Measurements from ENCODE around the gene DNAH6.

The DNAH6 gene

DNA sequence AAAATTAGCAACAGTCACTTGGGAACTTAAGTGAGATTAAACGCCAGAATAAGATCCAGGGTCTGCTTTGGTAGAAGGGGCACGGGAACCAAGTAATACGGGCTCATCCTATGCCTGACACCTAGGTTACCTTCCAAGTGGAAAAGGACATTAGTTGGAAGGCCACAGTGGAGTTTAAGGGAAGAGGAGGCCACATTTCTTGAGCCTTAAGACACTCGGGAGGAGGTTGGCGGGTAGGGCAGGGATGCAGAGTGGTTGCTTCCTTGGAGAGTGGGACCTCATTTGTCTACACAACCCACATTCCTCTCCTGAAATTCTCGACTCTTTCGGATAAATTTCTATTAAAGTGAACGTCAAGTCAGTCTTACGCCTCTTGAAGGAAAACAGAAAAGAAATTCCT is 510 bp upstream of the DNAH6 start:
- Histone ChIP-seq H3K27ac (ENCODE audit: low read depth, low read length) (no peak overlapping the region), H3K4me2 (ENCODE audit: low read depth, low read length, poor library complexity, severe bottlenecking) (no peak overlapping the region), H3K36me3 (ENCODE audit: low read length) (no peaks in the 10 kb centered on the region), H2AFZ (ENCODE audit: low read depth, low read length, severe bottlenecking) (no peak overlapping the region), H3K9me3 (ENCODE audit: insufficient read depth, low read length) (no peaks in the 10 kb centered on the region), H4K20me1 (ENCODE audit: low read depth, low read length) (no peaks in the 10 kb centered on the region), H3K79me2 (ENCODE audit: insufficient read depth, low read length) (no peaks in the 10 kb centered on the region), H3K4me3 (ENCODE audit: insufficient read depth, low read length, poor library complexity, severe bottlenecking) (no peak overlapping the region), H3K27me3 (ENCODE audit: low read length) (no peaks in the 10 kb centered on the region), H3F3A (ENCODE audit: insufficient read depth) (no peaks in the 10 kb centered on the region), H3K9me2 (replicated peaks; ENCODE audit: insufficient read depth, low read length) (no peaks in the 10 kb centered on the region), H3K9ac (ENCODE audit: low read length) (no peak overlapping the region)
- TF ChIP-seq, protein P1, sequence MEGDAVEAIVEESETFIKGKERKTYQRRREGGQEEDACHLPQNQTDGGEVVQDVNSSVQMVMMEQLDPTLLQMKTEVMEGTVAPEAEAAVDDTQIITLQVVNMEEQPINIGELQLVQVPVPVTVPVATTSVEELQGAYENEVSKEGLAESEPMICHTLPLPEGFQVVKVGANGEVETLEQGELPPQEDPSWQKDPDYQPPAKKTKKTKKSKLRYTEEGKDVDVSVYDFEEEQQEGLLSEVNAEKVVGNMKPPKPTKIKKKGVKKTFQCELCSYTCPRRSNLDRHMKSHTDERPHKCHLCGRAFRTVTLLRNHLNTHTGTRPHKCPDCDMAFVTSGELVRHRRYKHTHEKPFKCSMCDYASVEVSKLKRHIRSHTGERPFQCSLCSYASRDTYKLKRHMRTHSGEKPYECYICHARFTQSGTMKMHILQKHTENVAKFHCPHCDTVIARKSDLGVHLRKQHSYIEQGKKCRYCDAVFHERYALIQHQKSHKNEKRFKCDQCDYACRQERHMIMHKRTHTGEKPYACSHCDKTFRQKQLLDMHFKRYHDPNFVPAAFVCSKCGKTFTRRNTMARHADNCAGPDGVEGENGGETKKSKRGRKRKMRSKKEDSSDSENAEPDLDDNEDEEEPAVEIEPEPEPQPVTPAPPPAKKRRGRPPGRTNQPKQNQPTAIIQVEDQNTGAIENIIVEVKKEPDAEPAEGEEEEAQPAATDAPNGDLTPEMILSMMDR (IDR thresholded peaks at IDR 0.05; ENCODE audit: insufficient read depth, low read length, poor library complexity, severe bottlenecking) = no peak
- TF ChIP-seq EZH2phosphoT487 (conservative IDR thresholded peaks at IDR 0.05; ENCODE audit: low read length) = no peak

DNA sequence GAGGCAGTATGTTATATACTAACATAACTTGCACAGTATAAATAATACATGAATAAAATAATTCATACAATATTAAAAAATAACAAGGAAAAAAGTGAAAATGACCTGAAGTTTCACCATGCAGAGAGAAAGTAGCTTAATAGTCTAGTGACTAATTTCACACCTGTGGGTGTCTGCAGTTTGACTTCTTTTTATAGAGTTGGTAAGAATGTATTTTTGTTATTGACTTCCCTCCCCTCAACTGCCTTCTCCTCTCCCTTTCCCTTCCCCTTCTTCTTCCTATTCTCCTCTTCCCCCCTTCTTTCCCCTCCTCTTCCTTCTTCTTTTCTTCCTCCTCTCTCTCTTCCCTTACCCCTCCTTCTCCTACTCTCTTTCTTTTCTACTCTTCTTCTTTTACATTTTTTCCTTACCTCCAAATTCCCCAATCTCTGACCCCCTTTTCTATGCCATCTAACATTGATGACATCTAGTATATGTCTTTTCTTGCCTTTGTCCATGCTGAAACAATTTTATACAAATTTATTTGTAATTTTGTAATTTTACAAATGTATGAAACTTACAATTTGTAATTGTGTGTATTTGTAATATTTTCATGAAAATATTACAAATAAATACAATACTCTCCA is 3.1 kb downstream of the DNAH6 start:
- no peaks in the 10 kb centered on the region for H3K27me3 ChIP-seq (ENCODE audit: low read length)
- no peak overlapping the region for H3K9ac ChIP-seq (ENCODE audit: low read length)
- H2AFZ ChIP-seq (ENCODE audit: low read depth, low read length, severe bottlenecking) = no peak overlapping the region
- H3K9me3 ChIP-seq (ENCODE audit: insufficient read depth, low read length) = no peaks in the 10 kb centered on the region
- H3K9me2 ChIP-seq (replicated peaks; ENCODE audit: insufficient read depth, low read length) = no peaks in the 10 kb centered on the region
- H3K4me2 ChIP-seq (ENCODE audit: low read depth, low read length, poor library complexity, severe bottlenecking) = no peak overlapping the region
- H3K4me3 ChIP-seq (ENCODE audit: insufficient read depth, low read length, poor library complexity, severe bottlenecking) = no peak overlapping the region
- TF ChIP-seq, protein P1 (IDR thresholded peaks at IDR 0.05; ENCODE audit: insufficient read depth, low read length, poor library complexity, severe bottlenecking) = no peak
- no peak for TF ChIP-seq EZH2phosphoT487 (conservative IDR thresholded peaks at IDR 0.05; ENCODE audit: low read length)
- H4K20me1 ChIP-seq (ENCODE audit: low read depth, low read length) = no peaks in the 10 kb centered on the region
- no peaks in the 10 kb centered on the region for H3F3A ChIP-seq (ENCODE audit: insufficient read depth)
- H3K36me3 ChIP-seq (ENCODE audit: low read length) = no peaks in the 10 kb centered on the region
- no peak overlapping the region for H3K27ac ChIP-seq (ENCODE audit: low read depth, low read length)
- H3K79me2 ChIP-seq (ENCODE audit: insufficient read depth, low read length) = no peaks in the 10 kb centered on the region

DNA sequence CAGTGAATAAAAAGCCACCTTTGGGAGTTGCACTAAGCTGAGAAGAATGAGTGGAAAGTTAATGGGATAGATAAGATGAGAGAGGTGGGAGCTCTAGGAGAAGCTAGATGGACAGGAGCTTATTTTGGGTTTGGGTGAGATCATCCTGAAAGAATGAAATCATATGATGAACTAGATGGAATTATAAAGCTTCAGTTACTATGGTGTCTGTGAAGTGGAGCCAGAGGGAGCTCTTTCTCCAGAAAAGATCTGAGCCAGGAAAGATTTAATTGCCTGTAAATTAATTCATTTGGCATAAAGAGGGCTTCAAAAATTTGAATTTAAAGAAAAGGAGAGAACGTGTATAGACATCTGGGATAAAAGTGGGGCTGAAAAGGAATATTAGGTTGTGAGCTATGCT is 10.3 kb downstream of the DNAH6 start:
- no peak overlapping the region for H3K27ac ChIP-seq (ENCODE audit: low read depth, low read length)
- TF ChIP-seq EZH2phosphoT487 (conservative IDR thresholded peaks at IDR 0.05; ENCODE audit: low read length) = no peak
- TF ChIP-seq, protein P1 (IDR thresholded peaks at IDR 0.05; ENCODE audit: insufficient read depth, low read length, poor library complexity, severe bottlenecking) = no peak
- H3K27me3 ChIP-seq (ENCODE audit: low read length) = no peaks in the 10 kb centered on the region
- no peaks in the 10 kb centered on the region for H3K79me2 ChIP-seq (ENCODE audit: insufficient read depth, low read length)
- no peaks in the 10 kb centered on the region for H4K20me1 ChIP-seq (ENCODE audit: low read depth, low read length)
- H3K9ac ChIP-seq (ENCODE audit: low read length) = no peak overlapping the region
- no peaks in the 10 kb centered on the region for H3K36me3 ChIP-seq (ENCODE audit: low read length)
- no peaks in the 10 kb centered on the region for H3F3A ChIP-seq (ENCODE audit: insufficient read depth)
- H3K9me2 ChIP-seq (replicated peaks; ENCODE audit: insufficient read depth, low read length) = no peaks in the 10 kb centered on the region
- H3K4me2 ChIP-seq (ENCODE audit: low read depth, low read length, poor library complexity, severe bottlenecking) = no peak overlapping the region
- H3K9me3 ChIP-seq (ENCODE audit: insufficient read depth, low read length) = no peaks in the 10 kb centered on the region
- H3K4me3 ChIP-seq (ENCODE audit: insufficient read depth, low read length, poor library complexity, severe bottlenecking) = no peak overlapping the region
- H2AFZ ChIP-seq (ENCODE audit: low read depth, low read length, severe bottlenecking) = no peak overlapping the region
